Stimulated activated CD4-positive, alpha-beta T cell treated with anti-CD3 and anti-CD28 coated beads, Interleukin-12 subunit alpha, Interleukin-12 subunit beta, amount 100 ng/mL, for 48 hours (primary cell): ENCODE results near the gene DDX39A.
"Not testable (repeated sequence)": the region's sequence is repeated elsewhere in the genome, so short reads cannot be mapped to it uniquely, and the experiment has no call there.

Experiments used
- DNase-seq, 3 donors: peaks; one replicate each; pipeline ENCODE4 v3.0.0-alpha.2; 2020; ENCODE audit warnings: low read depth in 2 of 3, low spot score in 1 of 3

The DDX39A gene

GRCh38 chr19:14366529-14366928, 52.6 kb downstream of the DDX39A start:
- peak; percentile 73 to 87 (median 84) for DNase-seq

- DNase-seq = not testable (repeated sequence)
Observed at GRCh38 chr19:14364098-14364443, 55.1 kb downstream of the DDX39A start.

GRCh38 chr19:14363183-14364097, 55.7 kb downstream of the DDX39A start:
- DNase-seq = peak in 2 of 3 donors; percentile 52 to 61

GRCh38 chr19:14361824-14362223, 57.3 kb downstream of the DDX39A start:
- DNase-seq = no peak
